ENCODE data around the gene MYO1D. TPM values are rescaled to one million over a fixed set of nuclear protein-coding genes. Genes with fewer than 3 reads are reported as not detected.

The MYO1D gene
- total and polyA plus RNA-seq, 2 donors (not counting 3 experiments of a cell fraction or from before 2014, with no cell fraction given), result 37.8 to 85.5 TPM

DNA sequence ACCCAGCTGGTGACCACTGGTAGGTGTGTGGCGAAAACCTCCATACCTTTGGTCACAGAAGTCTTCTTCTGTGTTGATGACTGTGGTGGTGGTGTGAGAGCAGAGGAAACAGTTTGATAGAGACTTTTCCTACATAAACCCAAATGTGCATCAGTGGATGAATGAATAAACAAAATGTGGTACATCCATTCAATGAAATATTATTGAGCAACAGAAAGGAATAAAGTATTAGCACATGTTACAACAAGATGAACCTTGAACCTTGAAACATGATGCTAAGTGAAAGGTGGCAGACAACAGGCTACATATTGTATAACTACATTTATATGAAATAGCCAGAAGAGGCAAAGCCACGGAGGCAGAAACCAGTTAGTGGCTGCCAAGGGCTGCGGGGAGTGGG lies 374.9 kb downstream of the MYO1D start:
- TF ChIP-seq POLR2AphosphoS5 (IDR thresholded peaks at IDR 0.05; ENCODE audit: insufficient read depth, low read depth, low read length), result no peak
- TF ChIP-seq, protein P1, sequence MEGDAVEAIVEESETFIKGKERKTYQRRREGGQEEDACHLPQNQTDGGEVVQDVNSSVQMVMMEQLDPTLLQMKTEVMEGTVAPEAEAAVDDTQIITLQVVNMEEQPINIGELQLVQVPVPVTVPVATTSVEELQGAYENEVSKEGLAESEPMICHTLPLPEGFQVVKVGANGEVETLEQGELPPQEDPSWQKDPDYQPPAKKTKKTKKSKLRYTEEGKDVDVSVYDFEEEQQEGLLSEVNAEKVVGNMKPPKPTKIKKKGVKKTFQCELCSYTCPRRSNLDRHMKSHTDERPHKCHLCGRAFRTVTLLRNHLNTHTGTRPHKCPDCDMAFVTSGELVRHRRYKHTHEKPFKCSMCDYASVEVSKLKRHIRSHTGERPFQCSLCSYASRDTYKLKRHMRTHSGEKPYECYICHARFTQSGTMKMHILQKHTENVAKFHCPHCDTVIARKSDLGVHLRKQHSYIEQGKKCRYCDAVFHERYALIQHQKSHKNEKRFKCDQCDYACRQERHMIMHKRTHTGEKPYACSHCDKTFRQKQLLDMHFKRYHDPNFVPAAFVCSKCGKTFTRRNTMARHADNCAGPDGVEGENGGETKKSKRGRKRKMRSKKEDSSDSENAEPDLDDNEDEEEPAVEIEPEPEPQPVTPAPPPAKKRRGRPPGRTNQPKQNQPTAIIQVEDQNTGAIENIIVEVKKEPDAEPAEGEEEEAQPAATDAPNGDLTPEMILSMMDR (IDR thresholded peaks at IDR 0.05; ENCODE audit: extremely low read depth in 1 of 2, insufficient read depth in 1 of 2, low read depth in 1 of 2, low read length in 2 of 2), result no peak
- TF ChIP-seq POLR2A (IDR thresholded peaks at IDR 0.05; ENCODE audit: low read depth, low read length), result no peak
- no peak for TF ChIP-seq MYC (IDR thresholded peaks at IDR 0.05; ENCODE audit: low read depth, low read length)
- no peak for TF ChIP-seq FOS (IDR thresholded peaks at IDR 0.05; ENCODE audit: borderline replicate concordance, insufficient read depth, low read length)
- TF ChIP-seq JUN (IDR thresholded peaks at IDR 0.05; ENCODE audit: borderline replicate concordance, insufficient read depth, insufficient read length, low read depth), result no peak
- TF ChIP-seq EZH2 (IDR thresholded peaks at IDR 0.05; ENCODE audit: borderline replicate concordance, low read depth, low read length, severe bottlenecking), result no peak
- no peak for TF ChIP-seq MAX (IDR thresholded peaks at IDR 0.05; ENCODE audit: insufficient read depth, insufficient read length)
- no peak for TF ChIP-seq GATA2 (IDR thresholded peaks at IDR 0.05; ENCODE audit: insufficient read depth, insufficient read length, low read depth, low read length)
- Histone ChIP-seq H3K9me1 (replicated peaks; ENCODE audit: control insufficient read depth, extremely low read depth, insufficient read depth, low read length) (no peaks in the 10 kb centered on the region), H3K27me3 (ENCODE audit: control insufficient read depth in 2 of 2, insufficient read depth in 2 of 2, low read length in 2 of 2) (no peaks in the 10 kb centered on the region), H3K9me3 (replicated peaks; ENCODE audit: control insufficient read depth, insufficient read depth, low read length) (no peaks in the 10 kb centered on the region), H4K20me1 (replicated peaks; ENCODE audit: control insufficient read depth, extremely low read depth, insufficient read depth, low read length) (no peaks in the 10 kb centered on the region), H3K27ac (ENCODE audit: insufficient read depth, low read depth, low read length) (no peak overlapping the region), H2AFZ (ENCODE audit: low read depth, low read length) (no peak overlapping the region), H3K79me2 (ENCODE audit: control insufficient read depth, insufficient read depth, low read length) (no peaks in the 10 kb centered on the region), H3K4me1 (ENCODE audit: control insufficient read depth, extremely low read depth, insufficient read depth, low read length) (peaks cover 7% of the 10 kb centered on the region), H3K4me3 (replicated peaks in 1 of 3; ENCODE audit: insufficient read depth in 1 of 3, low read depth in 1 of 3, low read length in 3 of 3) (no peak overlapping the region), H3K4me2 (ENCODE audit: insufficient read depth, low read length) (no peak overlapping the region), H3K36me3 (ENCODE audit: control insufficient read depth in 2 of 2, extremely low read depth in 1 of 2, insufficient read depth in 2 of 2, low read length in 2 of 2) (no peaks in the 10 kb centered on the region), H3K9ac (replicated peaks; ENCODE audit: extremely low read depth, insufficient read depth, low read length) (no peak overlapping the region)
- BruUV-seq (replicated peaks), result no TSS peak
- CTCF ChIA-PET, result no interaction called here
- DNase-seq (ENCODE audit: low read depth, low spot score) (no peak), FAIRE-seq (peak; percentile 40)
- dilution Hi-C loops (cut with MboI; ENCODE audit: extremely low pct_ligation_motif_present, low sequenced_read_pairs) (no loop called here), intact Hi-C loops (cut with micrococcal nuclease) (no loop called here)
- POLR2A ChIA-PET, result no interaction called here
